Islet precursor cell (in vitro differentiated cells): ENCODE data around the gene AGR3.
A peak's percentile ranks its signal among the peaks of the same experiment; 100 is the strongest.

Experiments used
- DNase-seq: peaks from one replicate; pipeline ENCODE4 v3.0.0-alpha.2; 2018

The AGR3 gene

DNA sequence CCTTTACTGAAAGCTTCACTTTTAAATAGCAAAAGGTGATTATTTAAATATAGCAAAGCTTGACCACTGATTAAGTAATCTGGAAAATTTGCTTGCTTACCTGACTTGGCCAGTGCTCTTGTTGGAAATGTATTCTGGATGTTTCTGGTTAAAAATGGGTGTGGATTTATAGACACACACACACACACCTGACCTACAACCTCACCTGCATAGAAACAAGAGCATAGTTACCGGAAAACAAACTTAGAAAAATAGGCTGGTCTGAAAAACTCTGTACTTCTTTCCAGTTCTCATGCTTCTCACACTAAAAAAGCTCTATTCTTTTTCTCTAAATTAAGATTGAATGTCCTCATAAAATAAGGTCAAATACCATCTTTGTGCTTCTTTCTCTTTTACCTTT lies at the start of gene AGR3:
TSS of gene AGR3 (minus strand) at position 140 of the 400 bp plus-strand sequence. CDS start 3,365 bp downstream, outside the sequence.
- DNase-seq = no peak

- no peak for DNase-seq
These were observed 49.2 kb upstream of the AGR3 start for GRCh38 chr7:16930946-16931345.

- DNase-seq = no peak
These were observed 47.5 kb upstream of the AGR3 start for GRCh38 chr7:16929146-16929762.

DNA sequence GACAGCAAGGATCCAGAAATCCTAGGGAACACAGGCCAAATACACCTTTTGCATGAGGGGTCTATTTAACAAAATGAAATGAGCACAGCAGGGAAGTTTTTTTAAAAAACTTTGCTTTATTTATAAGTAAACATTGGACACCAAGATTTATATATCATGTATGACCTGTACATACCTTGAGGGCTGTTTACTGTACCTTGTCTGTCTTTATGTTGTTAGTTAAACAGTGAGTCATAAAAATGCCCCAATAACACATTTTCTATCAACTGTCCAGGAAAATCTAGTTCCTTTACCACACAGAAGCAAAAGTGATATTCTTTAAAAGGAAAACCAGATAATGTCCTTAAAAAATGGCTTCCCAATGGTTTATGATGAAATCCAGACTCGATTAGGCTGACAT lies 45.1 kb upstream of the AGR3 start:
- no peak for DNase-seq

DNA sequence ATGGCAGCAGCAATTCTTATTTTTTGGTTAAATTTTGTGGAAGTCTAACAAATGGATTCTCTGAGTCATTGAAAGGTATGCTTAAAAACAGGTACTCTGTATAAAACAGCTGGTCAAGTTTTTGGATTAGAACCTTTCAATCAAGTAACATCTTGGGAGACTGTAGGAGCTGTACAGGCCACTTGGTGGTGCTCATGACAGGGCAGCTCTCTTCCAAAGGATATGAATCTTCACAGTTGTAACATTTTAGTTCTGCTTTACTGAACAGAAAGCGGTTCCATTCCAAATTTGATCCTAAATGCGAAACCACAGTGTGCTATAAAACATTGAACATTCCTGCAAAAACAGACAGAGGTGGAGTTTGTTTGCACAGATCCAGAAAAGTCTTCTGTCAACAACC lies 44.5 kb upstream of the AGR3 start:
- no peak for DNase-seq

- no peak for DNase-seq
These were observed 43.8 kb upstream of the AGR3 start for GRCh38 chr7:16925609-16926008.

DNA sequence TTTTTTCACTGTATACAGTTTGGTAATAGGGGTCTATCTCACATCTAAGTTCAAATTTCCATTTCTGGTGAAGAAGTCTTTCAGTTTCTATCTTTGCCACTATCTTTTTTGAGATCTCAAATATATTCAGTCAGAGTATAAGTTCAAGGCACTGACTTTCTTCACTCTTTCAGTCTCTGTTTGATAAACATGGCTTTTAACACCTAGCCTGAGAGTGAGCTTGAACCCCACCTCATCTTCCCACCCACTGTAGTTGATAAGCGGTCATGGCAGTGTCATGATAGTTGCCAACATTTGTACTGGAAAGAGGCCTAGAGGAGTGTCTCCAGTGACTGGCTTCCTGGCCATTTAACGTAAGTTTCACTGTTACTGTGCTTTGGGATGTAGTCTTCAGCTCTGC lies 41.2 kb upstream of the AGR3 start:
- no peak for DNase-seq

GRCh38 chr7:16921644-16922257 lies 40.0 kb upstream of the AGR3 start:
- DNase-seq = no peak

DNA sequence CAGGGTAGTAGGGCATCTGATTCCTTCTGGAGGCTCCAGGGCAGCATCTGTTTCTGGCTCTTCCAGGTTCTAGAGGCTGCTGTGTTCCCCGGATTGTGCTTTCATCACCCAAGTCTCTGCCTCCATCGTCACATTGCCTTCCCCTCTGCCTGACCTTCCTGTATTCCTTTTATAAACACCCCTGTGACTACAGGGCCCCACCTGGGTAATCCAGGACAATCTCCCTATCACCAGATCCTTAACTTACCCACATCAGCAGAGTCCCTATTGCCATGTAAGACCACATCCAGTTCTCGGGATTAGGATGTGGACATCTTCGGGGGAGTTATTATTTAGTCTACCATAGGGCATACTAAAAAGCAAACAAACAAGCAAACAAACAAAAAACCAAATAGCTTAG lies 39.4 kb upstream of the AGR3 start:
- DNase-seq = no peak

- no peak for DNase-seq
These were observed 37.7 kb upstream of the AGR3 start for GRCh38 chr7:16919440-16919839.

GRCh38 chr7:16918288-16918895 lies 36.6 kb upstream of the AGR3 start:
- DNase-seq = no peak

DNA sequence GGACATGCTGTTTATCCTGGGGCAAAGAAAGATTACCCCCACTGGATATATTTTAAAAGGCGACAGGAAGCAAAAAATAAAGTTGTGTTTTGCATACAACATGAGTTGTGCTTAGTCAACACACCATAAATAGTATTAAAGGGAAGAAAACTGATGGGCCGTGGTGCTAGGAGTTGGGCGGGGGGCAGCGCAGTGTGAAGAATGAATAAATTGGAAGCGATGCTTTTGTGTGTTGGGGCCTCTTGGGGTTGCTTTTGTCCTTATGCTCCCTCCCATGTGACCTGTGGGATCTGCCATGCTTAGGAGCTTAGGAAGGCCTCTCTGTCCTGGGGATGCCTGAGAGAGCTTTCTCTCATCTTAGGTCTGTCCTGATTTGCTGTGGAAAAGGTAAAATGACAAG lies 35.0 kb upstream of the AGR3 start:
- no peak for DNase-seq

DNA sequence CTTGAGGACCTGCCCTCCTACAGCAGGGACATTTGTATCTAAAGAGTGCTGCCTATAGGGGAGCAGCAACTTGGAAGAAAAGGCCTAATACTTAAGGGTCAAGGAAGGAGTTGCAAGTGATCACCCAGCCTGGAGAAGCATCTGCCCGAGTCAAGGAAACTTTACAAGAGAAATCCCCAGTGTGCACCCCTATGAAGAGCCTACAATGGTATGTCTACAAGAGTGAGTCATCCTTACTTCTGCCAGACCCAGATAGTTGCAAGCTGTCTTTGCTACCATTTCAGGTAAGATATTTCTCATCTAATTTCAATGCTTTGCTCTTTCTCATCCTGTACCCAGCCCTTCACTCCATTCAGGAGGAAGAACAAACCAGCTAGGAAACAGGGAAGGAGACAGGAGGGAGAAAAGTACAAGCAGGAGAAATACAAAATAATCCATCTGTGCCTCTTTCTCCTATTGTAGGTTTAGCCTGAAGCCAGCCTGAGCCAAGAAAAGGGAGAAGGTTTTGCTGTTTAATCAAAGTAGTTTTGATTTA lies 34.4 kb upstream of the AGR3 start:
- peak; percentile 83 for DNase-seq

GRCh38 chr7:16915405-16915804 lies 33.6 kb upstream of the AGR3 start:
- DNase-seq = peak; percentile 91

GRCh38 chr7:16914771-16915170 lies 33.0 kb upstream of the AGR3 start:
- DNase-seq = peak; percentile 65

- peak; percentile 71 for DNase-seq
These were observed 31.9 kb upstream of the AGR3 start for GRCh38 chr7:16913643-16914042.

DNA sequence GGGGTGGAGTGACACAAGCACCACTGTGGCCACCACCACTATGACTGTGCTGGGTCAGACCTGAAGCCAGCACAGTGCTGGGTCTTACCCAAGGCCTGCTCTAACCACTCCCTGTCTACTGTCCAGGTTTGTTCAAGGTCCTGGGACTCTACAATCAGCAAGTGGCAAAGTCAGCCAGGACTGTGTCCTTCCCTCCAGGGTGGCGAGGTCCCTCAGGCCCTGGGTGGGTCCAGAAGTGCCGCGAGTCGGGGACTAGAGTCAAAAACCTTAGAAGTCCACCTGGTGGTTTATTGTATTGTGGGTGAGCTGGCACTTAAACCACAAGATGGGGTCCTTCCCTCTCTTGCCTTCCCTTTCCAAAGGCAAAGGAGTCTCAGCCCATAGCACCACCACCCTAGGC lies 30.8 kb upstream of the AGR3 start:
- DNase-seq = no peak

- no peak for DNase-seq
These were observed 26.8 kb upstream of the AGR3 start for GRCh38 chr7:16908561-16908960.

DNA sequence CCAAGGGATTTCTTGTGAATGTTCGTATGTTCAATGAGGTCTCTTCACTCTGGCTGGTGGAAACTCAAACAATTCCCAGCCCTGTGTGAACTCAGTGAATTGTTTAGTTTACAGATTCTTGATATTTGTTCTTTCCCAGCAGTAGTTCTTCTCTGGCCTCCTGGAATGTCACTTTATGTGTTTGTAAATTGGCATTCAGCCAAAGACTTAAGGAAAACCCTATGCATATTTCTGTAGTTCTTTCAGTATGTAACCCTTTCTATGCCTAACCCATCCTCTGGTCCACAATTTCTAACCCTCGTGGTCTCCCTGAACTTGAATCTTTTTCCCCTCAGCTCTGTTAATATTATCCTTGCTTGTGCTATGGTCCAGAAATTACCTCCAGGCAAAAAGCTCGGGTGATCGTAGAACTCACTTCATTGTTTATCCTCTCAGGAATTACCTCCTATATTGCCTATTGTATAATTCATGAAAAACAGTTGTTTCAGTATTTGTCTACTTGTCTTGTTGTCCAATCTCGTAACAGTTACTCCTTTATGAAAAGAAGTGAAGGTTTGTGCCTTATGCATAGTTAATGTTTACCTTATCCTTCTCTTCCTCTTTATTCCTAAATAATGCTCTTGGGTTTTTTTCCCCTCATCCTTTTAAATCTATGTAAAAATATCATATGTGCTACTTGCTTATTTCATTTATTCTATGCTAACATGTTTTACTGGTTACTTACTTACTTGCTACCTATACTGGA lies 23.7 kb upstream of the AGR3 start:
- DNase-seq = no peak

DNA sequence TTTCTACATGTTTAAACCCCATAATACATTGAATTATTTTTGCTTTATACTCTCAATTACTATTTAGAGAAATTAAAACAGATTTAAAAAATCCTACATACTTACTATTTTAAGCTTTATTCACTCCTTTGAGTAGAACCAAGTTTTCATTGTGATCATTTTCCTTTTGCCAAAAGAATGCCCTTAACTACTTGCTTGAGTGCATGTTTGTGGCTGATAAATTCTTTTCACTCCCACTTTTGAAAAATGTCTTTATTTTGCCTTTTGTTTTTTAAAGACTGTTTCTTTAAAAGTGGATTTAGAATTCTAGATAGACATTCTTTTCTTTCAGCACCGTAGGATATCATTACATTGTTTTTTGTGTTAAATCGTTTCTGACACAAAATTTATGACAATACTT lies 22.3 kb upstream of the AGR3 start:
- no peak for DNase-seq

DNA sequence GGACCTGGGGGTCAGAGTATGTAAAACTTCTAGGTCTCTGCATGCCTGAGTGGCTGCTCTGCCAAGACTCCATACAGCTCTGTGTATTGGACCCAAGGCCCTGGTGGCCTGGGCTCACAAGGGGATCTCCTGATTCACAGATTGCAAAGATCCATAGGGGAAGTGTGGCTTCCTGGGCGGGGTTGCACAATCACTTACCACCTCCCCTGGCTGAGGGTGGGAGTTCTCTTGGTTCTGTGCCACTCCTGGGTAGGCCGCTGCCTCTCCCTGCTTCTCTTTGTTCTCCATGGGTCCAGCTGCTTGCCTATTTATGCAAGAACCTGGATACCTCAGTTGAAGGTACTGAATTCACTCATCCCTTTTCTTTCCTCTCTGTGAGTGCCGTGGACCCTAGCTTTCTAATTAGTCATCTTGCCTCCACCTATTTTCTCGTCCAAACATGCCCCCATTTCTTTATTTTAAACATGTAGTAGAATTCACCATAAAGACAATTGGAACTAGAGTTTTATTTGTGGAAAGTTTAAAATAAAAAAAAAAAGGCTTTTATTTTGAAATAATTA lies 18.5 kb upstream of the AGR3 start:
- peak; percentile 58 for DNase-seq

DNA sequence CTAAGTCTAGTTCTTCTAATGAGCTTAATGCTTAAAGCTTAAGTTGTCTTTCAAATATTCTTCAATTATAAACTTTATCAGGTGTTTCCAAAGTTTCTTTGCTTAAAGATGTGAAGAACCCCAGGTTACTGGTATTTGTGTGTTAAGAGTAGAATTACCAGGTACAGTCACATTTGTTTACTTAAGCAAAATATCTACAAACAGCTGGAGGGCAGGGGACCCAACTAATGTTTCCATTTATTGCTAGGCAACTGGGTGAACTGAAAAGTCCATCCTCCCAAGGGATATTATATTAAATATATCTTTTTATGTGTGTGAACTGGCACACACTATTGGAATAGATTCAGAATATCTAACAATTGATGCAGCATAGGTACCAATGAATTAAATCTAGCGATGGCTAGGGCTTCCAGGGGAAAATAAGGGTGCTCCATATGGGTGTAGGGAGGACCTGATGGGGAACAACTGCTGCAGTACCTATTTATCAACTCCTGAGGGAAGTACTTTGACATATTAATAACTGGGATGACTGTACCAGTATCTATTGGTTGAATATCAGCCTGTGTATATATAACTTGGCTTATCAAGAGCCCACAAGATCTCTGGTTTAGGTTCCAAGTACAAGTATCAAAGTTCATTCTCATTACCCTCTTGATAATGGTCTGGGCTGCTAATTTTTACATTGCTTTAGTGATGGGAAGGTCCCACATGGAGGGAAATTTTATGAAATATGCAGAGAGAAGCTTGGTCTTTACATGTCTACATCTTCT lies 10.3 kb upstream of the AGR3 start:
- DNase-seq = no peak

- peak; percentile 73 for DNase-seq
These were observed 9.6 kb upstream of the AGR3 start for GRCh38 chr7:16891338-16891737.
